A549 (cell line): ENCODE results near the gene GNAL.

Experiments used
- CBX2 ChIP-seq: fragments of 200-600 bp; sonication (generic); IDR thresholded peaks from 2 replicates; pipeline ENCODE4 v1.6.1; 2016; ENCODE audit warnings: low read depth, mild to moderate bottlenecking, borderline replicate concordance
- CHD2 ChIP-seq: fragments of 150-350 bp; IDR thresholded peaks from 2 replicates; pipeline ENCODE4 v1.6.1; 2014; ENCODE audit warnings: low read length; ENCODE audit not compliant: partially characterized antibody
- FOSL2 ChIP-seq, 2 experiments: fragments of 450-650 bp in 1 of 2; fragments of >200 bp in 1 of 2; sonication (Bioruptor Twin) in 1 of 2; formaldehyde crosslinking; IDR thresholded peaks; 2 replicates each; pipeline versions ENCODE4 v1.5.0 to v1.6.1; 2016 to 2020; ENCODE audit warnings: mild to moderate bottlenecking in 1 of 2, moderate library complexity in 1 of 2
- HDAC2 ChIP-seq: fragments of 200-600 bp; sonication (generic); IDR thresholded peaks from 2 replicates; pipeline ENCODE4 v1.6.1; 2016
- MAZ ChIP-seq: fragments of 150-350 bp; IDR thresholded peaks from 2 replicates; pipeline ENCODE4 v1.6.1; 2014; ENCODE audit warnings: antibody characterized with exemption, low read depth, low read length, borderline replicate concordance
- POLR2A ChIP-seq: IDR thresholded peaks from 2 replicates; pipeline ENCODE4 v1.6.1; 2012; ENCODE audit warnings: mild to moderate bottlenecking, low read length
- RFX5 ChIP-seq: fragments of 450-650 bp; IDR thresholded peaks from 2 replicates; pipeline ENCODE4 v1.7.1; 2014; ENCODE audit warnings: antibody characterized with exemption, mild to moderate bottlenecking, moderate library complexity
- RNF2 ChIP-seq: fragments of 200-600 bp; sonication (generic); IDR thresholded peaks from 2 replicates; pipeline ENCODE4 v1.6.1; 2016; ENCODE audit warnings: low read depth, mild to moderate bottlenecking, antibody characterized with exemption, moderate library complexity, borderline replicate concordance
- TF ChIP-seq, protein P1 (sequence below): fragments of >200 bp; sonication (Bioruptor Twin); formaldehyde crosslinking; IDR thresholded peaks from 3 replicates; pipeline ENCODE4 v1.5.1; 2016
- TF ChIP-seq, protein P2 (sequence below): IDR thresholded peaks from 2 replicates; pipeline ENCODE4 v1.6.1; 2012
- TF ChIP-seq, protein P3 (sequence below): fragments of 200-600 bp; sonication (generic); IDR thresholded peaks from 2 replicates; pipeline ENCODE4 v1.6.1; 2016; ENCODE audit warnings: antibody characterized with exemption, mild to moderate bottlenecking, moderate library complexity
- TF ChIP-seq, protein P4 (sequence below): fragments of 250-450 bp; sonication (Bioruptor Pico); IDR thresholded peaks from 2 replicates; pipeline ENCODE4 v1.5.0; 2020; ENCODE audit warnings: low read depth, mild to moderate bottlenecking, moderate library complexity

DNA sequence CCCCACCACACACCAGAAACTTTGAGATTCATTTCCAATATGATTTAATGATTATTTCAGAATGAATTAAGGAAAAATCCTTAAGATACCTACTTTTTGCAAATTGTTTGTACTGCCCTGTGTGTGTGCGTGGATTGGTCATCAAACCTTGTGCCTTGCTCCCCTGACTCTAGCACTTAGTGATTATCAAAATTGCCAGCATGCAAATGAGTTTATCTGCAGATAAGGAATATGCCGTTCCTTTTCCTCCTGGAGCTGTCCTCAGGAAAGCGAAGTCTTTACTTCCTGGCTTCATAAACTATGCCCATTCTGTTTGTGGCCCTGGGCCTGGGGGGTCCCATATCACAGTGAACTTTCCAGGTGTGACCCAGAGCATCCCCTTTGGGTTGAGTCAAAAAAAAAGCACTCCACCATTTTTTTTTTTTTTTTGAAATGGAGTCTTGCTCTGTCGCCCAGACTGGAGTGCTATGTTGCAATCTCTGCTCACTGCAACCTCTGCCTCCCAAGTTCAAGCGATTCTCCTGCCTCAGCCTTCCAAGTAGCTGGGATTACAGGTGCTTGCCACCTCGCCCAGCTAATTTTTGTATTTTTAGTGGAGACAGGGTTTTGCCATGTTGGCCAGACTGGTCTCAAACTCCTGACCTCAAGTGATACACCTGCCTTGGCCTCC is 173.5 kb downstream of the GNAL start:
- TF ChIP-seq, protein P1, sequence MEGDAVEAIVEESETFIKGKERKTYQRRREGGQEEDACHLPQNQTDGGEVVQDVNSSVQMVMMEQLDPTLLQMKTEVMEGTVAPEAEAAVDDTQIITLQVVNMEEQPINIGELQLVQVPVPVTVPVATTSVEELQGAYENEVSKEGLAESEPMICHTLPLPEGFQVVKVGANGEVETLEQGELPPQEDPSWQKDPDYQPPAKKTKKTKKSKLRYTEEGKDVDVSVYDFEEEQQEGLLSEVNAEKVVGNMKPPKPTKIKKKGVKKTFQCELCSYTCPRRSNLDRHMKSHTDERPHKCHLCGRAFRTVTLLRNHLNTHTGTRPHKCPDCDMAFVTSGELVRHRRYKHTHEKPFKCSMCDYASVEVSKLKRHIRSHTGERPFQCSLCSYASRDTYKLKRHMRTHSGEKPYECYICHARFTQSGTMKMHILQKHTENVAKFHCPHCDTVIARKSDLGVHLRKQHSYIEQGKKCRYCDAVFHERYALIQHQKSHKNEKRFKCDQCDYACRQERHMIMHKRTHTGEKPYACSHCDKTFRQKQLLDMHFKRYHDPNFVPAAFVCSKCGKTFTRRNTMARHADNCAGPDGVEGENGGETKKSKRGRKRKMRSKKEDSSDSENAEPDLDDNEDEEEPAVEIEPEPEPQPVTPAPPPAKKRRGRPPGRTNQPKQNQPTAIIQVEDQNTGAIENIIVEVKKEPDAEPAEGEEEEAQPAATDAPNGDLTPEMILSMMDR, result no peak
- TF ChIP-seq POLR2A (no peak), CHD2 (no peak), FOSL2 (IDR thresholded peaks at IDR 0.05) (no peak), FOSL2 (CRISPR knock-in tag; IDR thresholded peaks at IDR 0.05) (no peak), RFX5 (no peak), RNF2 (no peak), MAZ (no peak), HDAC2 (no peak), CBX2 (no peak)
- TF ChIP-seq, protein P2, sequence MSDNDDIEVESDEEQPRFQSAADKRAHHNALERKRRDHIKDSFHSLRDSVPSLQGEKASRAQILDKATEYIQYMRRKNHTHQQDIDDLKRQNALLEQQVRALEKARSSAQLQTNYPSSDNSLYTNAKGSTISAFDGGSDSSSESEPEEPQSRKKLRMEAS, result no peak
- TF ChIP-seq, protein P3, sequence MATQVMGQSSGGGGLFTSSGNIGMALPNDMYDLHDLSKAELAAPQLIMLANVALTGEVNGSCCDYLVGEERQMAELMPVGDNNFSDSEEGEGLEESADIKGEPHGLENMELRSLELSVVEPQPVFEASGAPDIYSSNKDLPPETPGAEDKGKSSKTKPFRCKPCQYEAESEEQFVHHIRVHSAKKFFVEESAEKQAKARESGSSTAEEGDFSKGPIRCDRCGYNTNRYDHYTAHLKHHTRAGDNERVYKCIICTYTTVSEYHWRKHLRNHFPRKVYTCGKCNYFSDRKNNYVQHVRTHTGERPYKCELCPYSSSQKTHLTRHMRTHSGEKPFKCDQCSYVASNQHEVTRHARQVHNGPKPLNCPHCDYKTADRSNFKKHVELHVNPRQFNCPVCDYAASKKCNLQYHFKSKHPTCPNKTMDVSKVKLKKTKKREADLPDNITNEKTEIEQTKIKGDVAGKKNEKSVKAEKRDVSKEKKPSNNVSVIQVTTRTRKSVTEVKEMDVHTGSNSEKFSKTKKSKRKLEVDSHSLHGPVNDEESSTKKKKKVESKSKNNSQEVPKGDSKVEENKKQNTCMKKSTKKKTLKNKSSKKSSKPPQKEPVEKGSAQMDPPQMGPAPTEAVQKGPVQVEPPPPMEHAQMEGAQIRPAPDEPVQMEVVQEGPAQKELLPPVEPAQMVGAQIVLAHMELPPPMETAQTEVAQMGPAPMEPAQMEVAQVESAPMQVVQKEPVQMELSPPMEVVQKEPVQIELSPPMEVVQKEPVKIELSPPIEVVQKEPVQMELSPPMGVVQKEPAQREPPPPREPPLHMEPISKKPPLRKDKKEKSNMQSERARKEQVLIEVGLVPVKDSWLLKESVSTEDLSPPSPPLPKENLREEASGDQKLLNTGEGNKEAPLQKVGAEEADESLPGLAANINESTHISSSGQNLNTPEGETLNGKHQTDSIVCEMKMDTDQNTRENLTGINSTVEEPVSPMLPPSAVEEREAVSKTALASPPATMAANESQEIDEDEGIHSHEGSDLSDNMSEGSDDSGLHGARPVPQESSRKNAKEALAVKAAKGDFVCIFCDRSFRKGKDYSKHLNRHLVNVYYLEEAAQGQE, result no peak
- TF ChIP-seq, protein P4, sequence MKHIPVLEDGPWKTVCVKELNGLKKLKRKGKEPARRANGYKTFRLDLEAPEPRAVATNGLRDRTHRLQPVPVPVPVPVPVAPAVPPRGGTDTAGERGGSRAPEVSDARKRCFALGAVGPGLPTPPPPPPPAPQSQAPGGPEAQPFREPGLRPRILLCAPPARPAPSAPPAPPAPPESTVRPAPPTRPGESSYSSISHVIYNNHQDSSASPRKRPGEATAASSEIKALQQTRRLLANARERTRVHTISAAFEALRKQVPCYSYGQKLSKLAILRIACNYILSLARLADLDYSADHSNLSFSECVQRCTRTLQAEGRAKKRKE, result no peak
